ENCODE measurements around the gene CXCR2.

CXCR2 gene

GRCh38 chr2:218123986-218124385 lies 1.8 kb upstream of the CXCR2 start:
- no peak for TF ChIP-seq CTCF (IDR thresholded peaks at IDR 0.05)
- no peak overlapping the region for H3K4me3 ChIP-seq
- DNase-seq (ENCODE audit: low spot score): no peak
- no peak overlapping the region for H3K27ac ChIP-seq

- TF ChIP-seq CTCF (IDR thresholded peaks at IDR 0.05): no peak
- no peak overlapping the region for H3K4me3 ChIP-seq
- no peak overlapping the region for H3K27ac ChIP-seq
- DNase-seq (ENCODE audit: low spot score): no peak
Measured at GRCh38 chr2:218125095-218125494, 733 bp upstream of the CXCR2 start.

GRCh38 chr2:218127929-218128455 lies 2.2 kb downstream of the CXCR2 start:
- Histone ChIP-seq H3K4me3 (no peak overlapping the region), H3K27ac (no peak overlapping the region)
- no peak for TF ChIP-seq CTCF (IDR thresholded peaks at IDR 0.05)
- DNase-seq (ENCODE audit: low spot score): no peak

- no peak for DNase-seq (ENCODE audit: low spot score)
- no peak overlapping the region for H3K4me3 ChIP-seq
- no peak for TF ChIP-seq CTCF (IDR thresholded peaks at IDR 0.05)
- H3K27ac ChIP-seq: no peak overlapping the region
Measured at GRCh38 chr2:218128781-218129457, 3.1 kb downstream of the CXCR2 start.

GRCh38 chr2:218129458-218130135 lies 3.8 kb downstream of the CXCR2 start:
- no peak for TF ChIP-seq CTCF (IDR thresholded peaks at IDR 0.05)
- H3K4me3 ChIP-seq: no peak overlapping the region
- no peak for DNase-seq (ENCODE audit: low spot score)
- no peak overlapping the region for H3K27ac ChIP-seq

- no peak for TF ChIP-seq CTCF (IDR thresholded peaks at IDR 0.05)
- Histone ChIP-seq H3K4me3 (no peak overlapping the region), H3K27ac (no peak overlapping the region)
- no peak for DNase-seq (ENCODE audit: low spot score)
Measured at GRCh38 chr2:218130377-218130776, 4.5 kb downstream of the CXCR2 start.

GRCh38 chr2:218130822-218131221 lies 5.0 kb downstream of the CXCR2 start:
- DNase-seq (ENCODE audit: low spot score): no peak
- H3K4me3 ChIP-seq: no peak overlapping the region
- no peak overlapping the region for H3K27ac ChIP-seq
- TF ChIP-seq CTCF (IDR thresholded peaks at IDR 0.05): no peak

Measured in coronary artery (tissue), 2 donors.